Measurements from ENCODE around the gene IL4R. TPM values are rescaled to one million over a fixed set of nuclear protein-coding genes. Genes with fewer than 3 reads are reported as not detected.
"Not testable (repeated sequence)": the region's sequence is repeated elsewhere in the genome, so short reads cannot be mapped to it uniquely, and the experiment has no call there.

IL4R gene
- total RNA-seq, 1 experiment from 2014 or later: 13.1 TPM

- not testable (repeated sequence) for DNase-seq (ENCODE audit: low read depth)
Measured at GRCh38 chr16:27329376-27330079, 15.8 kb downstream of the IL4R start.

DNA sequence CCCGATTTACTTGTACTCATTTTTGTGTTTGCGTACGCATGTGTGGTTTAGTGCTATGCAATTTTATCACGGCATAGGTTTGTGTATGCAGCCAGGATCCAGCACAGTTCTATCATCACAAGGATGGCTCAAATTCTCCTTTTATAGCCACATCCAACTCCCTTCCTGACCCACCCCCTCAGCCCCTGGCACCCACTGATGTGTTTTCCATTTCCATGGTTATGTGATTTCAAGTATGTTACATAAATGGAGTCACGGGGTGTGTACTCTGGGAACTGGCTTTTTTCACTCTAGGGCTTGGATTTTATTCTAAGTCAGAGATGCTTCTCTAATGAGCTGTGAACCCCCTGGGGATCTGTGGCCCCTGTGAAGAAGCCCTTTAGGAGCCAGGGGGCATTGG, 16.8 kb downstream of the IL4R start:
- peak; percentile 78 for DNase-seq (ENCODE audit: low read depth)

GRCh38 chr16:27332105-27332504, 18.3 kb downstream of the IL4R start:
- DNase-seq (ENCODE audit: low read depth): no peak

- DNase-seq (ENCODE audit: low read depth): no peak
Measured at GRCh38 chr16:27333104-27333503, 19.3 kb downstream of the IL4R start.

- no peak for DNase-seq (ENCODE audit: low read depth)
Measured at GRCh38 chr16:27333549-27333948, 19.8 kb downstream of the IL4R start.

GRCh38 chr16:27334192-27334764, 20.5 kb downstream of the IL4R start:
- DNase-seq (ENCODE audit: low read depth): no peak

DNA sequence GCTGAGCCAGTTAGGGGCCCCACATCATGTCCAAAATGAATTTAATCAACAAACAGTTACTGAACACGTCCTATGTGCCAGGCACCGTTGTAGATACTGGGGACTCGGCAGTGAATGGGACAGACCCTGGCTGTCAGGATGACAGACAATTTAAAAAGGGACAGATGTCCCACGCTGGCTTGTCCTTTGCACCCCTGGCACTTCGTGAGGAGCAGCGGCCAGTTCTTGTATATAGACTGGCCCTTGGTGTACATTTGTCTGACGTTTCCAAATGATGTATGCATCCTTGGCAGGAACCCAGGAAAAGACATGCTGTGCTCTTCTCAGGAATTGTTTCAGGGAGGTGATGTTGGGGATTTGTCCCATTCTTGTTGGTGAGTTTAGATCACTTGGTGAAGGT, 21.1 kb downstream of the IL4R start:
- no peak for DNase-seq (ENCODE audit: low read depth)

GRCh38 chr16:27335349-27336053, 21.7 kb downstream of the IL4R start:
- DNase-seq (ENCODE audit: low read depth): no peak

DNA sequence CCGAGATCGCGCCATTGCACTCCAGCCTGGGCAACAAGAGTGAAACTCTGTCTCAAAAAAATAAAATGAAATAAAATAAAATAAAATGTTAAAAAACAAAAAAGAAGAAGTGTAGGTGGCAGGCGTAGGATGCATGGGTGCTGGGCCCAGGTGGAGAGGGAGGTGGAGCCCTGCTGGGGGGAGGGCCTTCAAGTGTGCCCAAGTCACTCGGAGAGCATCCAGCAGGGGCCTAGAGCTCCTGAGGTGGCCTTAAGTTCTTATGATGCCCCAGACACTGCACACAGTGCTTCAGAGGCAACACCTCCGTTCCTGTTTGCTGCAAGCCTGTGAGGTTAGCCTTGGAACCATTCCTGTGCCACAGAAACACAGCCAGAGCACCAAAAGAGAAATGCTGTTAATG, 23.2 kb downstream of the IL4R start:
- no peak for DNase-seq (ENCODE audit: low read depth)

DNA sequence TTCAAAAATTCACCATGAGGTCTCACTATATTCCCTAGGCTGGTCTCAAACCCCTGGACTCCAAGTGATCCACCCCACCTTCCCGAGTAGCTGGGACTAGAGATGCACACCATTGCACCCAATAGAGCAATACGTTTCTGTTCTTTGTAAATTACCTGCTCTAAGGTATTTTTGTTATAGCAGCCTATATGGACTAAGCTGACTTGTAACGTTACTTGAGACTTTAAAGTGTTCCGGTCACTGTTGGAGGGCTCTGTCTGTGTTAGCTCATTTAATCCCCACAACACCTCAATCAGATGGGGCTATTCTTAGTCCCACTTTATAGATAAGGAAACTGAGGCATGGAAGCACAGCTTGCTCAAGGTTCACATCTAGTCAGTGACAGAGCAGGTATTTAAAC, 25.4 kb downstream of the IL4R start:
- no peak for DNase-seq (ENCODE audit: low read depth)

DNA sequence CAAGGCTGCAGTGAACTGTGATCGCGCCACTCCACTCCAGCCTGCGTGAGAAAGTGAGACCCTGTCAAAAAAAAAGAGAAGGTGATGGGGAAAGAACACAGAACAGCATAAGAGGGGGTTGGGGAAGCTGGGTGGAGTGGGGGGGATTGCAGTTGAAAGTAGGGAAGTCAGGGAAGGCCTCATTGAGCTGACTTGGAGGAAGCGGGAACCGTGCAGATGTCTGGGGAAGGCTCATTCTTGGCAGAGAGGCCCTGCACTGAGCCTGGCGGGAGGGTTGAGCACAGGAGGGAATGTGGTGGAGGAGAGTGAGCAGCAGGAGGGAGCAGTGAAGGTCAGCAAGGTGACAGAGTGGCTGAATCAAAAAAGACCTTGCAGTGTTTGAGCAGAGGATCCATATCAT, 26.9 kb downstream of the IL4R start:
- DNase-seq (ENCODE audit: low read depth): no peak

- DNase-seq (ENCODE audit: low read depth): no peak
Measured at GRCh38 chr16:27341549-27341948, 27.8 kb downstream of the IL4R start.

DNA sequence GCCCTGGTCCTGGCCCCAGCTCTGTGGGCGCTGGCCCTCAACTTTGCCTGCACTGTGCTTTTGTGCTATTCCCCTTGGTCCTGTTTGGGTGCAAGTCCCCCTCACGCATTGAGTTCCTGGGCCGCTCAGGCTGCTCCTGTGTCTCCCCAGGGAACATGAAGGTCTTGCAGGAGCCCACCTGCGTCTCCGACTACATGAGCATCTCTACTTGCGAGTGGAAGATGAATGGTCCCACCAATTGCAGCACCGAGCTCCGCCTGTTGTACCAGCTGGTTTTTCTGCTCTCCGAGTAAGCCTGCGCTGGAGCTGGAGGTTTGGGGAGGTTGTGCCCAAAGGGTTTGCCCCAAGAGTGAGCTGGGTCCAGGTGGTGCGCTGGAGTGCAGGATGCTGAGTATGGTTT, 28.2 kb downstream of the IL4R start:
- DNase-seq (ENCODE audit: low read depth): no peak

DNA sequence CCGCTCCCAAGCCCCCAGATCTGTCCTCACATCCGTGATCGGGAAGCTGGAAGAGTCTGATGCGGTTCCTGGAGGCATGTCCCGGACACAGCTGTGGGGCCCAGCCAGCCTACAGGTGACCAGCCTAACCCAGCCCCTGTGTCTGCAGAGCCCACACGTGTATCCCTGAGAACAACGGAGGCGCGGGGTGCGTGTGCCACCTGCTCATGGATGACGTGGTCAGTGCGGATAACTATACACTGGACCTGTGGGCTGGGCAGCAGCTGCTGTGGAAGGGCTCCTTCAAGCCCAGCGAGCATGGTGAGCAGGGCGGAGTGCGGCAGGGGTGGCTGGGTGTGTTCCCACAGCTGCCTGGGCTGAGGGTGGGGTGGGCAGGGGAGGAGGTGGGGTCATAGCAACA, 30.9 kb downstream of the IL4R start:
- DNase-seq (ENCODE audit: low read depth): no peak

GRCh38 chr16:27345201-27345600, 31.4 kb downstream of the IL4R start:
- no peak for DNase-seq (ENCODE audit: low read depth)

DNA sequence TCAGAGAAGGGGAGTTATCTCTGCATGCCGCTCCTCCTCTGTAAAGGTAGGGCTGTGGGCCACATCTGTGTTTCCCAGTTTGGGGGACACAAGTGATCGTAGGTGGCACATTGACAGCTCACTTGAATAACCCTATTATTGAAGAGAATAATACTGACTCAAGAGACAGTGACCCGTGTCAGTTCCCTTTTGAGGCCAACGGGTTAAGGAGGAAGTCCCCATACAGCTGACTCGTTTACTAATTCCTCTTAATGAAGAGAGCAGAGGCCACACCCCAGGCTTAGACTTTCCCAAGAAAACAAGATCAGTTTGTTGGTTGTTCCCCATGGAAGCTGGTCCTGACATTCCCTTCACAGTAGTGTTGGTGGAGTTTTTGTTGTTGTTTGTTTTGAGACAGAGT, 33.0 kb downstream of the IL4R start:
- no peak for DNase-seq (ENCODE audit: low read depth)

DNA sequence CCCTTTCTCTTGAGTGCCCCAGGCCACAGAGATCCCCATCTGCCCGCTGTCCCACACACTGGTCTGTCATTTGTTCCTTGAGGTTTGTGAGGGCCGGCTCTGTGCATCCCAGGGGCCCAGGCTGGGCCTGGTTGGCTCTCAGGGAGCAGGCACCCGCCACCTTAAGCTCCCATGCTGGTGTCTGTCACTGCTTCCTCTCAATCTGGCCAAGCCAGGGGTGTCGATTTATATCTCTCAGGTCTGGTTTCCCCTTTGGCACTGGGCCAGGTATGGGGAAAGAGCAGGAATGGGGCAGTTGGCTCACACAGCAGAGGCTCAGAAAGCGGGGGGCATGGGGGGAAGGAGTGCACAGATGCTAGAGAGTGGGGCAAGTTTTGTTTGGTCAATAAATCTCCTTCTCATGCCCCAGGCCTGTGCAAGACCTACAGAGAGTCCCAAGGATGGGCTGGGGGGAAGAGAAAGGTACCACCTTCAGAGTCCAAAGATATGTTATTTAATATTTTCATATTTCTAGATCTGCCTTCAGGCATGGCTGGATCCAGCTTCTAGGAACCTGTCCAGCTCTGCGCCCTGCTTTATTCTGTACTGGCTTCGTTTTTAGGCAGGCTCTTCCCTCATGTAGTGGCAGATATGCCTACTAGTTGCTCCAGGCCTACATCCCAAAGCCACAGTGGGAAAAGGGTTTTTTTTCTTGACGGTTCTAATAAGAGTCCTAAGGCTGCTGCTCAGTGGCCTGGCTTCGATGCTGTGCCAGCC, 34.3 kb downstream of the IL4R start:
- DNase-seq (ENCODE audit: low read depth): no peak

- DNase-seq (ENCODE audit: low read depth): no peak
Measured at GRCh38 chr16:27349276-27349675, 35.5 kb downstream of the IL4R start.

DNA sequence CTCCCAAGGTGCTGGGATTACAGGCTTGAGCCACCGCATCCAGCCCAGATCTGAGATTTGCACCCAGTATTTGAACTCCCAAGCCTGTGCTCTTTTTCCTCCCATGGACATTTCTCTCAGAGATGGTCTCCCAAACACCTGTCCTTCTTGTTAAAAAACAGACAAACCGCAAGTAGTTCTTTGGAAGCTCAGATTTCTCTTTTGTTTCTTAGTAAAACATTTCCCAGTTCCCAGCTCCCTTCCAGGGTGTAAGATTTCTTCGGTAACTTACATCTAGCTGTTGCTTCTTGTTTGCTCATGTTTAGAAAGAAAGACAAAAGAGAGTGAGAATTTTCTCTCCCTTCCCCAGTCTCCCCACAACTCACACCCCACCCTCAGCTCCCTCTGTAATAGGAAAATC, 36.2 kb downstream of the IL4R start:
- no peak for DNase-seq (ENCODE audit: low read depth)

DNA sequence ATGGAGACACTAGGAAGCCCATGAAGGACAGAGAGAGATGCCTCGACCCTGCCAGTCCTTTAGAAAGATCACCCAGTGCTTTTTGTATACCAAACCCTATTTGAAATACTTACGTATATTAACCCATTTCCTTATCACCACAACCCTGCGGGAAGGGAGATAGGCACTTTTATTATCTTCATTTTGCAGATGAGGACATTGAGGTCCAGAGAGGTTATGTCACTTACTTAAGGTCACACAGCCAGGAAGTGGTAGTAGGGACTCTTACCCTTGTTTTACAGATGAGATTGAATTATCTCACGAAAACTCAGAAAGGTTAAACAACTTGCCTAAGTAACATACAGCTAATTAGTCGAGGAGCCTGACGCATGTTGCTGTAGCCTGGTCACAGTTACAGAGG, 38.2 kb downstream of the IL4R start:
- no peak for DNase-seq (ENCODE audit: low read depth)

GRCh38 chr16:27353853-27354252, 40.1 kb downstream of the IL4R start:
- DNase-seq (ENCODE audit: low read depth): no peak

- peak; percentile 32 for DNase-seq (ENCODE audit: low read depth)
Measured at GRCh38 chr16:27355610-27356009, 41.8 kb downstream of the IL4R start.

GRCh38 chr16:27356794-27357193, 43.0 kb downstream of the IL4R start:
- DNase-seq (ENCODE audit: low read depth): no peak
